Mesenteric fat pad (tissue), 1 donor: ENCODE data around the gene MYH15. TPM values are rescaled to one million over a fixed set of nuclear protein-coding genes. Genes with fewer than 3 reads are reported as not detected.

Experiments used
- DNase-seq: peaks from one replicate; pipeline ENCODE4 v3.0.0-alpha.2; 2020; ENCODE audit warnings: low spot score
- long read RNA-seq: library from polyadenylated mRNA; unstranded; transcript quantifications from one replicate; pipeline ENCODE4 v2.0.0, GENCODE V29; 2020
- total RNA-seq: library from RNA; stranded (reverse); fragmentation: NEBNext Ultra II Directional; extraction: Animal tissue kit (Norgen Biotek cat#: 25700); gene quantifications from one replicate; pipeline ENCODE4 v1.2.1, GENCODE V29; 2021
- donor health status: DM: yes; HTN: yes; CAD: no.

Gene MYH15
- 0.29 TPM for total RNA-seq
- long read RNA-seq, partial matches to known transcripts, result 1 of 2 reads
- long read RNA-seq, other reads (novel, unspliced or antisense), result 1 of 2 reads

- no peak for DNase-seq
These were observed at the start of gene MYH15 for GRCh38 chr3:108510496-108510895. TSS of gene MYH15 (minus strand) at chr3:108510596. CDS start at chr3:108510530, 66 bp downstream.

- no peak for DNase-seq
These were observed 45.7 kb upstream of the MYH15 start for GRCh38 chr3:108555966-108556581.

- DNase-seq, result no peak
These were observed 44.6 kb upstream of the MYH15 start for GRCh38 chr3:108554913-108555571.

- DNase-seq, result no peak
These were observed 43.8 kb upstream of the MYH15 start for GRCh38 chr3:108554229-108554628.

- DNase-seq, result no peak
These were observed 42.1 kb upstream of the MYH15 start for GRCh38 chr3:108552267-108553159.

- DNase-seq, result no peak
These were observed 38.5 kb upstream of the MYH15 start for GRCh38 chr3:108548886-108549285.

- DNase-seq, result no peak
These were observed 37.9 kb upstream of the MYH15 start for GRCh38 chr3:108548304-108548703.

GRCh38 chr3:108546692-108547091, 36.3 kb upstream of the MYH15 start:
- no peak for DNase-seq

GRCh38 chr3:108546247-108546646, 35.9 kb upstream of the MYH15 start:
- DNase-seq, result no peak

- no peak for DNase-seq
These were observed 27.7 kb upstream of the MYH15 start for GRCh38 chr3:108538083-108538482.

GRCh38 chr3:108528459-108529252, 18.3 kb upstream of the MYH15 start:
- no peak for DNase-seq

- no peak for DNase-seq
These were observed 17.4 kb upstream of the MYH15 start for GRCh38 chr3:108527817-108528216.

GRCh38 chr3:108527109-108527508, 16.7 kb upstream of the MYH15 start:
- no peak for DNase-seq

- no peak for DNase-seq
These were observed 15.6 kb upstream of the MYH15 start for GRCh38 chr3:108525971-108526370.

- DNase-seq, result no peak
These were observed 14.9 kb upstream of the MYH15 start for GRCh38 chr3:108525256-108525655.

GRCh38 chr3:108524537-108524936, 14.1 kb upstream of the MYH15 start:
- no peak for DNase-seq

- DNase-seq, result no peak
These were observed 8.5 kb upstream of the MYH15 start for GRCh38 chr3:108518895-108519294.

- DNase-seq, result no peak
These were observed 6.5 kb upstream of the MYH15 start for GRCh38 chr3:108516881-108517280.

- no peak for DNase-seq
These were observed 3.6 kb upstream of the MYH15 start for GRCh38 chr3:108513961-108514360.

- no peak for DNase-seq
These were observed 2.3 kb upstream of the MYH15 start for GRCh38 chr3:108512671-108513070.

GRCh38 chr3:108511490-108511889, 1.1 kb upstream of the MYH15 start:
- no peak for DNase-seq
